SKM-1 treated with dmso at 0.1 percent for 144 hours (cell line): ENCODE results near the gene FBXL3.
"Not testable (repeated sequence)": the region's sequence is repeated elsewhere in the genome, so short reads cannot be mapped to it uniquely, and the experiment has no call there.

Experiments used
- DNase-seq: peaks from one replicate; lab custom pipeline; 2025; ENCODE audit not compliant: unreplicated experiment; lab: John Stamatoyannopoulos, UW

FBXL3 gene

GRCh38 chr13:76991432-76991795, 35.5 kb downstream of the FBXL3 start:
- DNase-seq: no peak

GRCh38 chr13:76983676-76984075, 43.3 kb downstream of the FBXL3 start:
- no peak for DNase-seq

GRCh38 chr13:76982061-76982460, 44.9 kb downstream of the FBXL3 start:
- no peak for DNase-seq

- DNase-seq: peak; percentile 60
Observed at GRCh38 chr13:76980075-76980718, 46.8 kb downstream of the FBXL3 start.

GRCh38 chr13:76976929-76977328, 50.0 kb downstream of the FBXL3 start:
- DNase-seq: no peak

GRCh38 chr13:76976490-76976889, 50.5 kb downstream of the FBXL3 start:
- DNase-seq: no peak

GRCh38 chr13:76975863-76976262, 51.1 kb downstream of the FBXL3 start:
- DNase-seq: no peak

GRCh38 chr13:76974618-76974975, 52.4 kb downstream of the FBXL3 start:
- no peak for DNase-seq

GRCh38 chr13:76973920-76974617, 52.9 kb downstream of the FBXL3 start:
- DNase-seq: no peak

GRCh38 chr13:76971851-76972829, 54.8 kb downstream of the FBXL3 start:
- DNase-seq: no peak

- DNase-seq: no peak
Observed at GRCh38 chr13:76971215-76971614, 55.7 kb downstream of the FBXL3 start.

- DNase-seq: no peak
Observed at GRCh38 chr13:76969488-76970365, 57.2 kb downstream of the FBXL3 start.

- no peak for DNase-seq
Observed at GRCh38 chr13:76968041-76968440, 58.9 kb downstream of the FBXL3 start.

GRCh38 chr13:76967031-76967430, 59.9 kb downstream of the FBXL3 start:
- DNase-seq: no peak

- DNase-seq: no peak
Observed at GRCh38 chr13:76965759-76966421, 61.1 kb downstream of the FBXL3 start.

GRCh38 chr13:76959734-76960133, 67.2 kb downstream of the FBXL3 start:
- DNase-seq: not testable (repeated sequence)

GRCh38 chr13:76958841-76959432, 68.0 kb downstream of the FBXL3 start:
- no peak for DNase-seq

GRCh38 chr13:76955661-76956060, 71.3 kb downstream of the FBXL3 start:
- no peak for DNase-seq
